Coronary artery (tissue), 2 donors: ENCODE data around the gene SMARCAL1.
"Not testable (repeated sequence)": the region's sequence is repeated elsewhere in the genome, so short reads cannot be mapped to it uniquely, and the experiment has no call there.

Experiments used
- DNase-seq: peaks from one replicate; pipeline ENCODE4 v3.0.0-alpha.2; 2017; ENCODE audit warnings: low spot score
- H3K27ac ChIP-seq, 2 donors: fragments of 200-600 bp; sonication (generic); one replicate each; pipeline ENCODE4 v1.5.1; 2016 to 2019
- H3K4me3 ChIP-seq: fragments of 200-600 bp; sonication (generic); 2 replicates; pipeline ENCODE4 v1.5.1; 2016; ENCODE audit warnings: mild to moderate bottlenecking, moderate library complexity
- TF ChIP-seq, protein P1 (sequence below): fragments of 200-600 bp; sonication (generic); IDR thresholded peaks from one replicate; pipeline ENCODE4 v1.5.1; 2019; ENCODE audit warnings: antibody characterized with exemption

The SMARCAL1 gene

GRCh38 chr2:216370961-216371712, 41.1 kb upstream of the SMARCAL1 start:
- TF ChIP-seq, protein P1, sequence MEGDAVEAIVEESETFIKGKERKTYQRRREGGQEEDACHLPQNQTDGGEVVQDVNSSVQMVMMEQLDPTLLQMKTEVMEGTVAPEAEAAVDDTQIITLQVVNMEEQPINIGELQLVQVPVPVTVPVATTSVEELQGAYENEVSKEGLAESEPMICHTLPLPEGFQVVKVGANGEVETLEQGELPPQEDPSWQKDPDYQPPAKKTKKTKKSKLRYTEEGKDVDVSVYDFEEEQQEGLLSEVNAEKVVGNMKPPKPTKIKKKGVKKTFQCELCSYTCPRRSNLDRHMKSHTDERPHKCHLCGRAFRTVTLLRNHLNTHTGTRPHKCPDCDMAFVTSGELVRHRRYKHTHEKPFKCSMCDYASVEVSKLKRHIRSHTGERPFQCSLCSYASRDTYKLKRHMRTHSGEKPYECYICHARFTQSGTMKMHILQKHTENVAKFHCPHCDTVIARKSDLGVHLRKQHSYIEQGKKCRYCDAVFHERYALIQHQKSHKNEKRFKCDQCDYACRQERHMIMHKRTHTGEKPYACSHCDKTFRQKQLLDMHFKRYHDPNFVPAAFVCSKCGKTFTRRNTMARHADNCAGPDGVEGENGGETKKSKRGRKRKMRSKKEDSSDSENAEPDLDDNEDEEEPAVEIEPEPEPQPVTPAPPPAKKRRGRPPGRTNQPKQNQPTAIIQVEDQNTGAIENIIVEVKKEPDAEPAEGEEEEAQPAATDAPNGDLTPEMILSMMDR = no peak
- Histone ChIP-seq H3K4me3 (peak overlapping the region; percentile 59), H3K27ac (no peak overlapping the region)
- DNase-seq = no peak

GRCh38 chr2:216371721-216372702, 40.3 kb upstream of the SMARCAL1 start, which contains the start of gene MARCHF4:
Gene MARCHF4, minus strand, starts transcription at chr2:216372483. Its CDS starts 2,223 bp downstream, at chr2:216370260.
- TF ChIP-seq, protein P1 = no peak
- no peak within 1 kb of the TSS for H3K27ac ChIP-seq
- no peak for DNase-seq
- peak within 1 kb of the TSS; percentile 59 for H3K4me3 ChIP-seq

GRCh38 chr2:216372761-216373291, 39.5 kb upstream of the SMARCAL1 start:
- DNase-seq = no peak
- TF ChIP-seq, protein P1 = no peak
- Histone ChIP-seq H3K27ac (no peak overlapping the region), H3K4me3 (no peak overlapping the region)

GRCh38 chr2:216373896-216374295, 38.4 kb upstream of the SMARCAL1 start:
- TF ChIP-seq, protein P1 = no peak
- no peak for DNase-seq
- H3K27ac ChIP-seq = no peak overlapping the region
- no peak overlapping the region for H3K4me3 ChIP-seq

DNA sequence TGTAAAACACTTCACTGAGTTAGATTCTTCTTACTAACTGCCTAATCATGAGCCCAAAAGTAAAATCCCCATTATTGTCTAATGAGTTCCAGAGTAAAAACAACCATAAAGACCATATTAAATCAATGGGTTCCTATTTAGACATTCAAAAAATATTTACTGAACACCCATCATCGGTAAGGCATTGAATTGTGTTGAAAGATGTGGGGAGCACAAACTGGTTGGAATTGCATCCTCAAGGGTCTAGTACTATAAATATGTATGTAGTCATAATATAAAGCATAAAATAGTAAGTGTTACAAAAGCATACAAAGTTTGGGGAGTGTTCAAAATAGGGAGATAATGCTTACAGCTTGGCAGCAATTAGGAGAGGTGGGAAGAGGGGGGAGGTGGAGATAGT, 37.0 kb upstream of the SMARCAL1 start:
- no peak overlapping the region for H3K27ac ChIP-seq
- no peak overlapping the region for H3K4me3 ChIP-seq
- TF ChIP-seq, protein P1 = no peak
- DNase-seq = no peak

GRCh38 chr2:216379977-216380376, 32.3 kb upstream of the SMARCAL1 start:
- DNase-seq = no peak
- Histone ChIP-seq H3K4me3 (no peak overlapping the region), H3K27ac (no peak overlapping the region)
- TF ChIP-seq, protein P1 = no peak

DNA sequence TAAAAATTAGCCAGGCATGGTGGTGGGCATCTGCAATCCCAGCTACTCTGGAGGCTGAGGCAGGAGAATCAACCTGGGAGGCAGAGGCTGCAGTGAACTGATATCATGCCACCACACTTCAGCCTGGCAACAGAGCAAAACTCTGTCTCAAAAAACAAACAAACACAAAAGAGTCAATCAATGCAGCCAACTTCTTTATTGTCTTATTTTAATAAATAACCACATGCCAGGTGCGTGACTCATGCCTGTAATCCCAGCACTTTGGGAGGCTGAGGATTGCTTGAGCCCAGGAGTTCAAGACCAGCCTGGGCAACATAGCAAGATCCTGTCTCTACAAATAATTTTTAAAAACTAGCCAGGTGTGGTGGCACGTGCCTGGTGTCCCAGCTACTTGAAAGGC, 27.9 kb upstream of the SMARCAL1 start:
- H3K4me3 ChIP-seq, DNase-seq, H3K27ac ChIP-seq: not testable (repeated sequence)
